ENCODE data around the gene RBBP8NL.

RBBP8NL gene

GRCh38 chr20:62400021-62400420 is 27.3 kb downstream of the RBBP8NL start:
- no peaks in the 10 kb centered on the region for H3K36me3 ChIP-seq (ENCODE audit: control insufficient read depth, low read depth, low read length)
- H3K27ac ChIP-seq (ENCODE audit: low read length), result no peak overlapping the region
- no peaks in the 10 kb centered on the region for H3K4me1 ChIP-seq (ENCODE audit: control insufficient read depth, low read depth, low read length)

DNA sequence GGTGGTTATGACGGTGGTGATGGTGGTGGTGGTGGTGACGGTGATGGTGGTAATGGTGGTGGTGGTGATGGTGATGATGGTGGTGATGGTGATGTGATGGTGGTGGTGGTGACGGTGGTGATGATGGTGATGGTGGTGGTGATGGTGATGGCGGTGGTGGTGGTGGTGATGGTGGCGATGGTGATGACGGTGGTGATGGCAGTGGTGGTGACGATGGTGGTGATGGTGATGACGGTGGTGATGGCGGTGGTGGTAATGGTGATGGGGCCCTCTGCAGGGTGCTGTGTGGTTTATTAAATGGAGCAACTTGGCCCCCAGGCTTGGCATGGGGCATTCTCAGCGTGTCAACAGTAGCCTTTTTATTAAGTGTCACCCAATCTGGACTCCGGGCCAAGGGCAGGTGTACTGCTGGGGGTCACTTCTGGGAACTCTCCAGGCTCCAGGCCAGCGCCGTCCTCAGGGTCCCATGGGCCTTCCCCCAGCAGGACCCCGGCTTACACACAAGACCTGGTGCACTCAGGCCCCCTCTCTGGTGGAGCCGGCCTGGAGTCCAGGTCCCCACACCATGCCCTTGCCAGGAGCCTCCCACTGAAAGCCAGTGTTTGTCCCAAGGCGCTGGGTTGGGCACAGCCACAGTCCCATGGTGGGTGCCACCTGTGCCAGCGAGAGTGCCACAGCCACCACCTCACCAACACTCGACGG is 29.1 kb downstream of the RBBP8NL start:
- Histone ChIP-seq H3K4me3 (ENCODE audit: low read length) (no peak overlapping the region), H3K36me3 (ENCODE audit: control insufficient read depth, low read depth, low read length) (no peaks in the 10 kb centered on the region), H3K4me1 (ENCODE audit: control insufficient read depth, low read depth, low read length) (no peaks in the 10 kb centered on the region), H3K9ac (ENCODE audit: low read length) (no peak overlapping the region), H3K27me3 (ENCODE audit: control insufficient read depth, insufficient read depth, low read length) (no peaks in the 10 kb centered on the region), H3K9me3 (ENCODE audit: control insufficient read depth, low read depth, low read length) (no peaks in the 10 kb centered on the region), H3K27ac (ENCODE audit: low read length) (no peak overlapping the region)

More at GRCh38 chr20:62400021-62400420, 27.3 kb downstream of the RBBP8NL start:
- Histone ChIP-seq H3K4me3 (ENCODE audit: low read length) (no peak overlapping the region), H3K9ac (ENCODE audit: low read length) (no peak overlapping the region), H3K9me3 (ENCODE audit: control insufficient read depth, low read depth, low read length) (no peaks in the 10 kb centered on the region), H3K27me3 (ENCODE audit: control insufficient read depth, insufficient read depth, low read length) (no peaks in the 10 kb centered on the region)

DNA sequence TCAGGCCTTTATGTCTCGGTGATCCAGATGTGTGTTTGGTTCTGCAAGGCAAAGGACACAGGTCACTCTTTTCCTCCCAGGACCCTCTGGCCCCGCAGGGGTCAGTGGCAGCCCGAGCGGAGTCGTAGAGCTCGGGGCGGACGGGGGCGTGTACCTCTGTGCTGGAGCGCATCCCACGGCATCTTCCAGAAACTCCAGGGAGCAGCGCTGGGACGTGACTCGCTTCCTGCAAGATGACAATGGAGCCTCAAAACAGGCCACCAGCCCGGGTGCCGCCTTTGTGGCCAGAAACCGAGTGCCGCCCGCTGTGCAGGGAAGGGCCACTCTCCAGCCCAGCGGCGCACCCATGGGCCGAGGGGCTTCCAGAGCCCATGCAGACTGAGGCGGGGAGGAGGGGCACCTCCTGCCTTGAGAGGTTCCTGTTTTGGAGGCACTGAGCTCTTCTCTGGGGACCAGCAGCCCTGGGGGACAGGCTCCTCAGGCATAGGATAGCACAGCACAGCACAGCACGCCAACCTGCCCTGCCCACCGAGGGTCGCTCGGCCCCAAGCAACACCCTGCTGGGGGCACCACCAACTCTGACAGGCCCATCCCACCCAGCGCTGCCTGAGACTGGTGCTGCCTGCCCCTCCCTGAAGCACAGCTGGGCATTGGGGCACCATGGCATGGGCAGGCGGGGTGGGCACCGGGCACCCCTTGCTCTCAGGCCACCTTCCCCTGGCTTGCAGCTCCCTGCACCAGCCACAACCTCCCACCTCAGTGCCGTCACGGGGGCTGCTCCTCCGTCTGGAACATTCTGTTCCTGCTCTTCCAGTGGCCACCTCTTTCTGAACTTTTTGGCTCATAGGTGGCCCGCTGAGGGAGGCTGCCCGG is 30.7 kb downstream of the RBBP8NL start:
- H3K9ac ChIP-seq (ENCODE audit: low read length), result no peak overlapping the region
- no peaks in the 10 kb centered on the region for H3K4me1 ChIP-seq (ENCODE audit: control insufficient read depth, low read depth, low read length)
- H3K27me3 ChIP-seq (ENCODE audit: control insufficient read depth, insufficient read depth, low read length), result no peaks in the 10 kb centered on the region
- no peaks in the 10 kb centered on the region for H3K9me3 ChIP-seq (ENCODE audit: control insufficient read depth, low read depth, low read length)
- H3K4me3 ChIP-seq (ENCODE audit: low read length), result no peak overlapping the region
- no peaks in the 10 kb centered on the region for H3K36me3 ChIP-seq (ENCODE audit: control insufficient read depth, low read depth, low read length)
- no peak overlapping the region for H3K27ac ChIP-seq (ENCODE audit: low read length)

DNA sequence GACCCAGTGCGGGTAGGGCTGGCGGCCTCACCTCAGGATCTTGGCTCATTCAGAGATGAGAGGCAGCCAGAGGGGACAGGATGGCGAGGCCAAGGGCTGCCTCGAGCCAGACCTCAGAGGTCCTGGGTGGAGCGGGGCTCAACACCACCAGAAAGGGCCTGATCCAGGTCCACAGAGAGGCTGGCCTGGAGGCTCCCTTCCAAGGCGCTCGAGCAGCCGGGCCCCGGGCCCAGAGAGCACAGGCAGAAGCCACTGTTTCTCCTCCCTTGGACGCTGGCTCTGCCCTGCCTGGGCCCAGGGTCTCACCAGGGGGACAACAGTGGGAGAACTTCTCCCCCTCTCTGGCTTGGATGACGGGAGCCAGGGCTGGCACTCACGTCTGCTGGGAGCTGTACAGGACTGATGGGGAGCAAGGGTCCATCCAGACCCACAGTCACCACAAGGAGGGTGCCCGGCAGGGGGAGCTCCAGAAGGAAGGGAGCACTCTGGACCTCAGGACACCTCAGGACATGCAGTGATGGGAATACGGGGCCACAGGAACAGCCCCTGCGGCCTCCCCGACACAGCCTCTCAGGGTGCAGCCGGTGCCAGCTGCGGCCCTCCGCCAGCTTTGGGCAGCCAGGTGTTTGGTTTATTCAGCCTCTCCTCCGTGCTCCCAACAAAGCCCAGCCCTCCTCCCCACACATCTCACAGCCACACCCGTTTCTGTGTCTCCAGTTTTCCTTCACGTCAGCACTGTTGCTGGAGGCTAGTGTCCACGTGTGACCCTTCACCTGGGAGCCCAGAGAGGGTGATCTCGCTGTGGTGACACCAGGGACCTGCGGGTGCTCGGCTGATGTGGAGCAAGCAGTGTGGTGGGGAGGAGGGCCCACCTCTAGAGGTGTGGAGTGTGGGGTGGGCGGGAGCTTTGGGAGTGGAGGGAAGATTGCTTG is 31.8 kb downstream of the RBBP8NL start:
- H3K9me3 ChIP-seq (ENCODE audit: control insufficient read depth, low read depth, low read length), result no peaks in the 10 kb centered on the region
- no peak overlapping the region for H3K27ac ChIP-seq (ENCODE audit: low read length)
- H3K4me1 ChIP-seq (ENCODE audit: control insufficient read depth, low read depth, low read length), result no peaks in the 10 kb centered on the region
- H3K4me3 ChIP-seq (ENCODE audit: low read length), result no peak overlapping the region
- H3K27me3 ChIP-seq (ENCODE audit: control insufficient read depth, insufficient read depth, low read length), result no peaks in the 10 kb centered on the region
- H3K36me3 ChIP-seq (ENCODE audit: control insufficient read depth, low read depth, low read length), result peaks cover under 1% of the 10 kb centered on the region
- no peak overlapping the region for H3K9ac ChIP-seq (ENCODE audit: low read length)

GRCh38 chr20:62394248-62395245 is 32.8 kb downstream of the RBBP8NL start:
- Histone ChIP-seq H3K36me3 (ENCODE audit: control insufficient read depth, low read depth, low read length) (peaks cover 9% of the 10 kb centered on the region), H3K9ac (ENCODE audit: low read length) (no peak overlapping the region), H3K27ac (ENCODE audit: low read length) (no peak overlapping the region), H3K4me1 (ENCODE audit: control insufficient read depth, low read depth, low read length) (no peaks in the 10 kb centered on the region), H3K27me3 (ENCODE audit: control insufficient read depth, insufficient read depth, low read length) (no peaks in the 10 kb centered on the region), H3K4me3 (ENCODE audit: low read length) (no peak overlapping the region), H3K9me3 (ENCODE audit: control insufficient read depth, low read depth, low read length) (no peaks in the 10 kb centered on the region)

DNA sequence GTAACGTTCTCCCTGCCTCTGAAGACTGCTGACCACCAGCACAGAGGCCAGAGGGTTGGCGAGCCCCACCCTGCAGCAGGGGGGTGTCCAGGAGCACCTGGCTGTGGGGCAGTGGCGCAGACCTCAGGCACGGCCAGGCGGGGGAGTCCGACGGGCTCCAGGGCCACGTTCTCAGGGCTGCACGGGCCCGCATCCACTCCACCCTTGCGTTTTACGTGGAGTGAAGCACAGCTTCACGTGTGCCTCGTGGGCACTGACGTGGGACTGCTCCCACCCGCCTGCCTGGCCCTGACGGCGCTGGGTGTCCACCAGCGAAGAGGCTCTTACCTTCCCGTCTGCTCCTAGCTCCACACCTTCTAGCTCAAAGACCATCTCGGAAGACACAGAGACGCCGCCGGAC is 33.5 kb downstream of the RBBP8NL start:
- Histone ChIP-seq H3K27ac (ENCODE audit: low read length) (no peak overlapping the region), H3K4me1 (ENCODE audit: control insufficient read depth, low read depth, low read length) (no peaks in the 10 kb centered on the region), H3K36me3 (ENCODE audit: control insufficient read depth, low read depth, low read length) (peaks cover 16% of the 10 kb centered on the region), H3K9me3 (ENCODE audit: control insufficient read depth, low read depth, low read length) (no peaks in the 10 kb centered on the region), H3K27me3 (ENCODE audit: control insufficient read depth, insufficient read depth, low read length) (no peaks in the 10 kb centered on the region), H3K4me3 (ENCODE audit: low read length) (no peak overlapping the region), H3K9ac (ENCODE audit: low read length) (no peak overlapping the region)

GRCh38 chr20:62393335-62393665 is 34.0 kb downstream of the RBBP8NL start:
- Histone ChIP-seq H3K4me3 (ENCODE audit: low read length) (no peak overlapping the region), H3K4me1 (ENCODE audit: control insufficient read depth, low read depth, low read length) (no peaks in the 10 kb centered on the region), H3K27me3 (ENCODE audit: control insufficient read depth, insufficient read depth, low read length) (no peaks in the 10 kb centered on the region), H3K9me3 (ENCODE audit: control insufficient read depth, low read depth, low read length) (no peaks in the 10 kb centered on the region), H3K27ac (ENCODE audit: low read length) (no peak overlapping the region), H3K36me3 (ENCODE audit: control insufficient read depth, low read depth, low read length) (peaks cover 22% of the 10 kb centered on the region), H3K9ac (ENCODE audit: low read length) (no peak overlapping the region)

DNA sequence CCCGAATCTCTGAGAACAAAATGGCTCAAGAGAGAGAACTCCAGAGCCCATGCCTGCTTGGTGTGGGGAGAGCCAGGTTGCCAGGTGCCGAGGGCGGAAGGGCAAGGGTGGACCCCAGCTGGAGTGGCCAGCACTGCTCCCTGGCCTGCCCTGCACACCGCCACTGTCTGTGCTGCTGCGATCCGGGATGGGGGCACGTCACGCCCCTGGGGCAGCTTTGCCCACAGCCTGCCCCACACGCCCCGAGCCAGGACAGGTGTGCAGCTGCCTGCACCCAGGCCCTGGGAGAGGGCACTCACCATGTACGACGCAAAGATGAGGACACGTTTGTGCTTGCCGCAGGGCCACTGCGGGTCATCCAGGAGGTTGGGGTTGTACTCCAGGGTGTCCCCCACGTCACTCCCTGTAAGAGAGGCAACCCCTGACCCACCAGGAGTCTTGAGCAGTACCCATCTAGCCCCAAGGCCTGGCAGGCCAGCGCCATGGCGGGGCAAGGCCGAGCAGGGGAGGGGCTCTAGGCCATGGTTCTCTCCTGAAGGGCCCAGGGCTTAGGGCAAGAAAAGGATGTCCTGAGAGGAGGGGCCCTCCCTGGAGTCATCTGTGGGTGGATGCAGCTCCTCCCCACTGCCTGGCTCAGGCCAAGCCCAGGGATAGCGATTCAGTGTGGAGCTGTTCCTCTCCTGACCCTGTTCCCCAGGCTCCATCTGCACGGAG is 34.6 kb downstream of the RBBP8NL start:
- no peak overlapping the region for H3K27ac ChIP-seq (ENCODE audit: low read length)
- H3K27me3 ChIP-seq (ENCODE audit: control insufficient read depth, insufficient read depth, low read length), result no peaks in the 10 kb centered on the region
- no peaks in the 10 kb centered on the region for H3K4me1 ChIP-seq (ENCODE audit: control insufficient read depth, low read depth, low read length)
- no peak overlapping the region for H3K9ac ChIP-seq (ENCODE audit: low read length)
- H3K4me3 ChIP-seq (ENCODE audit: low read length), result no peak overlapping the region
- H3K9me3 ChIP-seq (ENCODE audit: control insufficient read depth, low read depth, low read length), result no peaks in the 10 kb centered on the region
- H3K36me3 ChIP-seq (ENCODE audit: control insufficient read depth, low read depth, low read length), result peaks cover 25% of the 10 kb centered on the region

- Histone ChIP-seq H3K4me3 (ENCODE audit: low read length) (no peak overlapping the region), H3K9me3 (ENCODE audit: control insufficient read depth, low read depth, low read length) (no peaks in the 10 kb centered on the region), H3K4me1 (ENCODE audit: control insufficient read depth, low read depth, low read length) (no peaks in the 10 kb centered on the region), H3K27ac (ENCODE audit: low read length) (no peak overlapping the region), H3K36me3 (ENCODE audit: control insufficient read depth, low read depth, low read length) (peaks cover 25% of the 10 kb centered on the region), H3K9ac (ENCODE audit: low read length) (no peak overlapping the region), H3K27me3 (ENCODE audit: control insufficient read depth, insufficient read depth, low read length) (no peaks in the 10 kb centered on the region)
Measured at GRCh38 chr20:62392077-62392418, 35.3 kb downstream of the RBBP8NL start.
